ENCODE data around the gene ANXA8. TPM values are rescaled to one million over a fixed set of nuclear protein-coding genes. Genes with fewer than 3 reads are reported as not detected.

The ANXA8 gene
- polyA plus RNA-seq, 3 donors from 2014 or later, result 0.23 TPM; not detected in 2

DNA sequence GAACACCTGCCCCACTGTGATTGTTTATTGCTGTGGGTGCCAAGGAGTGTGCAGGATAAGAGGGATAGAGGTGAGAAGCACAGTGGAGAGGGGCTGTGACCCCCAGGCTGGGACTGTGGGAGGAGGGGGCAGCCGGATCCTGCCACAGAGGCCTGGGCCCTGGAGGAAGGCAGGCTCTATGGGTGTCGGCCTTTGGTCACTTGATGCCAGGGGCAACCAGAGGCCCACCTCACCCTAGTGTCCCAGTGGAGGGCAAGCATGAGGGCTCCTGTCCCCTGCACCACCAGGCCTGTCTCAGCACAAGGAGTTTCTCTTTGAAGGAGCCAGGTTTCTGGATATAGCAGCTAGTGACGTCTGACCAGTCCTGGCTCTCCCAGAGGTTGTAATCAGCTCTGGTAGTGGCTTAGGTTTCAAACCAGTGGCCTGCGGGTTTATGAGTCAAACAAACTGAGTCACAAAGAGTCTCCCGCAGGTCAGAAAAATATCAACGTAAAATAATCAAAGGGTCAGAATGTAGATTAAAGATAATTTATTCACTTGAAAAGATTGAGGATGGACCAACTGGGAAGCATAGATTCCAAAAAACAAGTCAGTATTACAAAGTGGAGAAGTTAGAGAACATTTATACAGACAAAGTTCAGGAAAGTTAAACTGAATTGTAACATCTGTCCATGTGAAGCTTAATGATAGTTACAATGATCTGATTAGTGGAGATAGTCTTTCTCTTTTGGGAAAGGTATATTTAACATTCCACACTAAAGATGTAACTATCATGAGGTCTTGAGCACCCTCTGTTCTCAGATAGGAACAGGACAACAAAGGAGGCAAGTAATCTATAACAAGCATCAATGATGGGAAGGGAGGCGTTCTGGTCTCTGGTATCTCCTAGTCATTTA, 62.6 kb downstream of the ANXA8 start:
- H3K4me1 Mint-ChIP-seq, result no peaks in the 10 kb centered on the region
- no peak for DNase-seq
- peaks cover 0 to 1% (median 0%) of the 10 kb centered on the region in 6 donors for H3K9me3 Mint-ChIP-seq
- H3K4me3 Mint-ChIP-seq, result no peak overlapping the region
- no peaks in the 10 kb centered on the region for H3K27me3 Mint-ChIP-seq (ENCODE audit: low read depth in 3 of 3)
- H3K36me3 Mint-ChIP-seq, result no peaks in the 10 kb centered on the region
- no peak overlapping the region for H3K27ac Mint-ChIP-seq

DNA sequence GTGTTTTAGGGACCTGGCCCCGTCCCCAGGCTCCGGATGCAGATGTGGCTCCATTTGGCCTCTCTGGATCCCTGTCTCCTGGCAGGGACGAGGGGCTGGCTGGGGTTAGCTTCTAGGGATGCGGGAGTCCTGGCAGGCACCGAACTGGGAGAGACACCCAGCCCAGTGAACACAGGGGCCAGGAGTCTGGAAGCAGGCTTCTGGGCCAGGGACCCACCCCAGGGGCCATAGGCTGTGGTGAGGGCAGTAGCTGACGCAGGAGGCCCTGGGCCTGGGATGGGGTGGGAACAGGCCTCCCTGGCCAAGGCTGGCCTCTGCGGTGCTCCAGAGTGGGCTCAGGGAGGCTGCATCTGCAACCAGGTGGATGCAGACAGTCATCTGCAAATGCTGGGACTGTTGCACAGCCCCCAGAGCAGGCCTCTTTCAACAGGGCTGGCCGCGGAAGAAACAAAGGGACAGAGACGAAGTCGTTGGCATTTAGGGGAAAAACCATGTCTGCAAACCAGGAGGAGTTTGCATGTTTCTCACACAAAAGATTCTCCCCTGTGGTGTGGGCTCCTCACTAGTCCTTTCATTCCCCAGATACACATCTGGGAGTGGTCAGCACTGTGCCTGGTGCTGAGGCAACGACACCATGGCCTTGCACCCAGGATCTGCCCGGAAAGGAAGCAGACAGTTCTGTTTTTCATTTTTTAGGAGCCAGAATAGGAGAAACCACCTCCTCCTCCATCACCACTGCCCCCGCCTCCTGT, 63.4 kb downstream of the ANXA8 start:
- no peak for DNase-seq
- Mint-ChIP-seq H3K36me3 (no peaks in the 10 kb centered on the region), H3K27me3 (ENCODE audit: low read depth in 3 of 3) (no peaks in the 10 kb centered on the region), H3K4me3 (no peak overlapping the region), H3K9me3 (peaks cover 0 to 1% (median 0%) of the 10 kb centered on the region in 6 donors), H3K4me1 (no peaks in the 10 kb centered on the region), H3K27ac (no peak overlapping the region)

DNA sequence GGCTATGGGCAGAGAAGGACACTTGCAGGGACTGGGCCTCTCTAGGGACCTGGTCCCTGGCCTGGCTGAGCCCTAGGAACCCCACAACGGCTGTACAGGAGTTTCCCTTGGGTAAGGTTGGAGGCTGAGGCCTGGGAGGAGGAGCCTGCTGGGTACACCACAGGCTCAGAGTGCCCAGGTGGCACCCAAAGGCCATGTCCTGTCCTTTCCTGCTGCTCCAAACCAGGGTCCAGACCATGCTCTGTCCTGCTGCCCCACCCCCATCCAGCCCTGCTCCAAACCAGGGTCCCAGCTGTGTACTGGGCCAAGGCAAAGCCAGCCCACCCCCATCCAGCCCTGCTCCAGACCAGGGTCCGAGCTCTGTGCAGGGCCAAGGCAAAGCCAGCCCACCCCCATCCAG, 64.5 kb downstream of the ANXA8 start:
- Mint-ChIP-seq H3K4me1 (no peaks in the 10 kb centered on the region), H3K4me3 (no peak overlapping the region), H3K36me3 (no peaks in the 10 kb centered on the region), H3K9me3 (no peaks in the 10 kb centered on the region), H3K27ac (no peak overlapping the region), H3K27me3 (ENCODE audit: low read depth in 3 of 3) (peaks cover 0 to 4% (median 0%) of the 10 kb centered on the region in 3 donors)
- DNase-seq, result no peak

DNA sequence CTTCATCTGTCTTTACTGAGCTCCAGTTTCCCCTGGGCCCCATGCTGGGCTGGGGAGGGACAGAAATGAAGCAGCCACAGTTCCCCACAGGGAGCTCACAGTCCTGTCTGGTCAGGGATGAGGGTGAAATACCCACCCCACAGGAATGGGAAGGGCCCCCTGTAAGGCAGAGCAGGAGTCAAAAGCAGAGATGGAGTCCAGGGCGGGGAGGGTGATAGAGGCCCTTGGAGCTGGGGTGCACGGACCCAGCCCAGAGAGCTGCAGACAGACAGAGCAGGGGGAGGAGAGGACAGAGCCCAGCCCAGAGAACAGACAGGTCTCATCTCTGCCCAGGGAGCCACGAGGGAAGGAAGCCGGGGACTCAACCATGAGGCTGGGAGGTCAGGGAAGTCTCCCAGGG, 64.9 kb downstream of the ANXA8 start:
- no peaks in the 10 kb centered on the region for H3K9me3 Mint-ChIP-seq
- H3K4me3 Mint-ChIP-seq, result no peak overlapping the region
- DNase-seq, result no peak
- H3K4me1 Mint-ChIP-seq, result no peaks in the 10 kb centered on the region
- peaks cover 0 to 4% (median 0%) of the 10 kb centered on the region in 3 donors for H3K27me3 Mint-ChIP-seq (ENCODE audit: low read depth in 3 of 3)
- H3K36me3 Mint-ChIP-seq, result no peaks in the 10 kb centered on the region
- no peak overlapping the region for H3K27ac Mint-ChIP-seq

DNA sequence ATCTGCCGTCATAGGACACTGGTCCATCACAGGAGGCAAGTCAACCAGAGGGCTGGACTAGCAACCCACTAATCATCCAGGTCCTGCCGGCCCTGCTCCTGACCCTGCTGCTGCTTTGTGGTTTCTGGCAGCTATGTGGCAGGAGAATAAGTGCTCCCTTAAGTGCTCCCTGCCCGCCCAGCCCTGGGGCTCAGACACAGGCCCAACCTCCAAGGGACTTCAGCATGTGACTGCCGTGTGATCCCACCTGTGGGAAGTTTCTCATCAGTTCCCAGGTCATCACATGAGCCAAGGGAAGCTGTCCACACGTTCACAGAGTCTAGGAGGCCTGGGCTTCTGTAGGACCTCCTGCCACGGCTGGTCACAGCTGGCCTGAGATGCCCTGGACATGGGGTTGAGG, 65.6 kb downstream of the ANXA8 start:
- Mint-ChIP-seq H3K4me1 (no peaks in the 10 kb centered on the region), H3K27ac (no peak overlapping the region), H3K36me3 (no peaks in the 10 kb centered on the region), H3K4me3 (no peak overlapping the region), H3K9me3 (no peaks in the 10 kb centered on the region), H3K27me3 (ENCODE audit: low read depth in 3 of 3) (peaks cover 0 to 4% (median 0%) of the 10 kb centered on the region in 3 donors)
- no peak for DNase-seq

Other genes with a start within 250 kb of the ANXA8 start
- not detected for gene GDF10, start 183.9 kb downstream of the ANXA8 start, polyA plus RNA-seq
- gene GDF2, start 161.7 kb downstream of the ANXA8 start, polyA plus RNA-seq, result not detected
- not detected for gene RBP3, start 135.8 kb downstream of the ANXA8 start, polyA plus RNA-seq
- not detected for gene ZNF488, start 99.8 kb downstream of the ANXA8 start, polyA plus RNA-seq
- not detected for gene FAM25G, start 7.6 kb upstream of the ANXA8 start, polyA plus RNA-seq
- gene AGAP9, start 39.5 kb upstream of the ANXA8 start, polyA plus RNA-seq, result 1 to 10 TPM in 1 of 3 donors, under 1 TPM in 1, not detected in 1; 0.29 to 1.1 TPM